Adipocyte (in vitro differentiated cells): ENCODE data around the gene EHBP1.

ENCODE experiments used
- DNase-seq: peaks from one replicate; pipeline ENCODE4 v3.0.0-alpha.2; 2015; ENCODE audit warnings: low read depth
- H3K27me3 ChIP-seq: replicated peaks from 2 replicates; pipeline ENCODE4 v1.7.0; 2013; ENCODE audit warnings: mild to moderate bottlenecking, low read length, moderate library complexity; ENCODE audit not compliant: control insufficient read depth, insufficient read depth
- H3K36me3 ChIP-seq: 2 replicates; pipeline ENCODE4 v1.7.0; 2013; ENCODE audit warnings: low read length, mild to moderate bottlenecking, moderate library complexity; ENCODE audit not compliant: control insufficient read depth, insufficient read depth, severe bottlenecking
- H3K4me1 ChIP-seq: 2 replicates; pipeline ENCODE4 v1.7.0; 2013; ENCODE audit warnings: mild to moderate bottlenecking, low read length, moderate library complexity; ENCODE audit not compliant: control insufficient read depth, insufficient read depth
- H3K4me3 ChIP-seq: 2 replicates; pipeline ENCODE4 v1.7.0; 2013; ENCODE audit warnings: mild to moderate bottlenecking, low read length, moderate library complexity
- H3K9ac ChIP-seq: 2 replicates; pipeline ENCODE4 v1.7.0; 2013; ENCODE audit warnings: mild to moderate bottlenecking, low read length, moderate library complexity
- H3K9me3 ChIP-seq: 2 replicates; pipeline ENCODE4 v1.7.0; 2013; ENCODE audit warnings: mild to moderate bottlenecking, low read length, moderate library complexity; ENCODE audit not compliant: control insufficient read depth

EHBP1 gene

DNA sequence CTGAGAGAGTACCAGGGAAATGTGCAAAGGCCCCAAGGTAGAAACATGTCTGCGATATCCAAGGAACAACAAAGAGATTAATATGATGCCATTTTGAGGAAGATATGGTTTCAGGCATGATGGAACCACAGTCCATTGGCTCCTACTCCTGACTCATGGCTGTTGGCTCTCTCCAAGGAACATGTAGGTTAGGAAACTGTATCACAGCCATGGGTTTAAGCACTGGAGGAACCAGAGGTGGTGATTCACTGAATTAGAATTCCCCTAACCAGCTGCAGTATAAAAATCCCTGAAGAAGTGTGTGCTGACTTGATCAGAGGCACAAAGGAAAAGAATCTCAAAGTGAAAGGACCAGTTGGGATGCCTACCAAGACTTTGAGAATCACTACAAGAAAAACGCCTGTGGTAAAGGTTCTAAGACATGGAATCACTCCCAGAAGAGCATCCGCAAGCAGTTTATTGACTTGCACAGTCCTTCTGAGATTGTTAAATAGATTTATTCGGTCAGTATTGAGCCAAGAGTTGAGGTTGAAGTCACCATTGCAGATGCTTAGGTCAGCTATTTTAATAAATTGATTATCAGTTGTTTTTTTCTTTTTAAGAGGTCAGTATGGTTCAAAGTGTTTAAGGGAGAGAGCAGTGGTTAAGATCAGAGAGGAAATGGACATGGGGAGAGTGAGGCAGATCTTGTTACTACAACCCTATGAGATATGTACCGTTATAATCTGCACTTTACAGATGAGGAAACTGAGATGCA is 234.4 kb downstream of the EHBP1 start:
- DNase-seq = peak; percentile 62
- Histone ChIP-seq H3K9me3 (no peaks in the 10 kb centered on the region), H3K36me3 (peaks cover 18% of the 10 kb centered on the region), H3K4me3 (peak overlapping the region; percentile 52), H3K4me1 (peaks cover 17% of the 10 kb centered on the region), H3K9ac (no peak overlapping the region), H3K27me3 (no peaks in the 10 kb centered on the region)

DNA sequence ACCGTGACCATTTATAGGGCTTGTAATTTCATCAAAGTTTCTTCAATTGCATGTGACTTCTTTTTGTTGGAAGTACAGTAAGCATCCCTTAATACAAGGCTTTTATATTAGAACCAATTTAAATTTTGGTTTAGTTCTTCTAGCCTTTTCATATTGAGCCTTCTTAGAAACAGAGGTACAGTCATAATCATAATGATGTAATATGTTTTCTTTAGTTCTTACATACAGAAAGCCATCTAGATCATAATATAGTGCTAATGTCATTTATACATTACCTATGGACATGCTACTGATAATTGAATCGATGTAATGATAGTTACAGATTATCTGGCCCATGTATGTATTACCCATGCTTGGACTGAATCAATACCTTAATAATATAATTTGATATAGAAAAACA is 235.2 kb downstream of the EHBP1 start:
- Histone ChIP-seq H3K36me3 (peaks cover 25% of the 10 kb centered on the region), H3K4me1 (peaks cover 17% of the 10 kb centered on the region), H3K9ac (no peak overlapping the region), H3K9me3 (no peaks in the 10 kb centered on the region), H3K4me3 (no peak overlapping the region), H3K27me3 (no peaks in the 10 kb centered on the region)
- DNase-seq = no peak

DNA sequence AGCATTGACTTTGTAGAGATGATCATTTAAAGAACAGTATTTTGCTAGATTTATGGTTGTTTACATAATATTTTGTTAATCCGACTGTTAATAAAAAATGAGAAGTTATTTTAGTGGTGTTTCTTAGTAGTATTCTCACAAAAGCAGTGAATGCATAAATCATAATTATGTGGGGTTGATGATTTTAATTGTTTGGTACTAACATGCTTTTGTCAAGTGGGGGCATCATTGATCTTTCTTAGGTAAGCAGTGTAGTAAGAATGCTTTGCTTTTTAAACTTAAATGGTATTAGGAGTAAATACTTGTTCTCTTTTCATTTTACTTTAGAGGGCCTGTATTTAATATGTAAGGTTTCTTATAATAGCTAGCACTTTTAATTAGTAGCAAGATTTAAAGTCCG is 235.9 kb downstream of the EHBP1 start:
- Histone ChIP-seq H3K36me3 (peaks cover 33% of the 10 kb centered on the region), H3K4me3 (no peak overlapping the region), H3K4me1 (peaks cover 17% of the 10 kb centered on the region), H3K9me3 (no peaks in the 10 kb centered on the region), H3K27me3 (no peaks in the 10 kb centered on the region), H3K9ac (no peak overlapping the region)
- DNase-seq = no peak

DNA sequence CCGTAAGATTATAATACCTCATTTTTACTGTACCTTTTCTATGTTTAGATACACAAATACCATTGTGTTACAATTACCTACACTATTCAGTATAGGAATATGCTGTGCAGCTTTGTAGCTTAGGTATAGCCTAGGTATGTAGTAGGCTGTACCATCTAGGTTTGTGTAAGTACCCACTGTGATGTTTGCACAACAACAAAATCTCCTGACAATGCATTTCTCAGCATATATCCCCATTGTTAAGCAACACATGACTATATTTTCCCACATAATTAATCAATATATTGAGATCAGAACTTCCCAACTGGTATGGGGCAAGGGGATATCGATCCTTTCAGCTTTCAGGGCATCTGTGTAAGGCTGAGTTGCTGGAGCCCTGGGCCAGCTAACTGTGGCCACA is 238.8 kb downstream of the EHBP1 start:
- H3K4me1 ChIP-seq = peaks cover 12% of the 10 kb centered on the region
- H3K4me3 ChIP-seq = no peak overlapping the region
- peaks cover 62% of the 10 kb centered on the region for H3K36me3 ChIP-seq
- H3K9ac ChIP-seq = no peak overlapping the region
- H3K27me3 ChIP-seq = no peaks in the 10 kb centered on the region
- H3K9me3 ChIP-seq = no peaks in the 10 kb centered on the region
- no peak for DNase-seq

DNA sequence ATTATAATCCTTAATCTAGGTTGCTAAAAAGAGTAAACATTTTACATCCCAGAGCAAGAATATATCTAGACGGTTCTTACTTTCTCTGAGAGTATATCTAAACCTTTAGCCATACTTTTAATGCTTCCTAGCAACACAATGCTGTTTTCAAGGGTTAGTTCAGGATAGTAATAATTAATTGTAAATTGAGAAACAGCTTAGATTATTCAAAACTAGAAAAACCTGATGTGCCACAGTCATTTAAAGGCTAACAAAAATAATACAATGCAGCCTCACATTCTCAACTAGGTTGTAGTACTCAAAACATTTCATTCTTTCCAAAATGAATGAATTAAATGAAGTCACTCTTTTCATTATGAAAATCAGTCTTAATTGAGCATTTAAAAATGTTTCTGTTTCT is 241.9 kb downstream of the EHBP1 start:
- DNase-seq = no peak
- H3K27me3 ChIP-seq = no peaks in the 10 kb centered on the region
- no peaks in the 10 kb centered on the region for H3K9me3 ChIP-seq
- peaks cover 83% of the 10 kb centered on the region for H3K36me3 ChIP-seq
- no peaks in the 10 kb centered on the region for H3K4me1 ChIP-seq
- H3K4me3 ChIP-seq = no peak overlapping the region
- H3K9ac ChIP-seq = no peak overlapping the region

DNA sequence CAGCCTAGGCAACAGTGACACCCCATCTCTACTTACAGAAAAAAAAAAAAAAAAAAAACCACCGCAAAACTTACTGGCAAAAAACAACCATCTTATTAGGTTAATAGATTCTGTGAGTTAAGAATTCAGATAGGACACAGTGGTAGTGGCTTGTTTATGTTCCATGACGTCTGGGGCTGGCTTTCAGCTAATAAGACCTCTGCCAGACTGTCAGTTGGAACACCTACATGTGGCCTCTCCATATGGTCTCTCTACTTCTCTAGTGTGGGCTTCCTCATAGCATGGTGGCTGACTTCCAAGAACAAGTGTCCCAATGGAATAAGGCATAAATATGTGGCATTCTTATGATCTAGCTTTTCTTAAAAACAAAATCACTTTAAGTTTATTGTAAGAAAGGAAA is 251.1 kb downstream of the EHBP1 start:
- Histone ChIP-seq H3K4me1 (peaks cover 7% of the 10 kb centered on the region), H3K9ac (no peak overlapping the region), H3K27me3 (no peaks in the 10 kb centered on the region), H3K9me3 (no peaks in the 10 kb centered on the region), H3K4me3 (no peak overlapping the region), H3K36me3 (peaks cover 79% of the 10 kb centered on the region)
- no peak for DNase-seq

DNA sequence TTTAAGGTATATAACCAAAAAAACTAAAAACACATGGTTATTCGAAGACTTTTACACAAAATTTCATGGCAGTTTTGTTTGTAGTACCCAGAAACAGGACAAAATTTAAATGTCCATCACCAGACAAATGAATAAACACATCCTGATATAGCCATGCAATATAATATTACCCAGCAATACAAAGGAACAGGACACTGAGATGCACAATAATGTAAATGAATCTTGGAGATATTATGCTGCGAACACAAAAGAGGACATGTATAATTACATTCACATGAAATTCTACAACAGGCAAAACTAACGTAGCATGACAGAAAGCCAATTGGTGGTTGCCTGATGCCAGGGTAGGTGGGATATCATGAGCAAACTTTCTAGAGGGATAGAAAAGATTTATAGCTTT is 252.7 kb downstream of the EHBP1 start:
- peaks cover 7% of the 10 kb centered on the region for H3K4me1 ChIP-seq
- no peak for DNase-seq
- no peaks in the 10 kb centered on the region for H3K27me3 ChIP-seq
- H3K36me3 ChIP-seq = peaks cover 87% of the 10 kb centered on the region
- no peak overlapping the region for H3K4me3 ChIP-seq
- H3K9me3 ChIP-seq = no peaks in the 10 kb centered on the region
- no peak overlapping the region for H3K9ac ChIP-seq

DNA sequence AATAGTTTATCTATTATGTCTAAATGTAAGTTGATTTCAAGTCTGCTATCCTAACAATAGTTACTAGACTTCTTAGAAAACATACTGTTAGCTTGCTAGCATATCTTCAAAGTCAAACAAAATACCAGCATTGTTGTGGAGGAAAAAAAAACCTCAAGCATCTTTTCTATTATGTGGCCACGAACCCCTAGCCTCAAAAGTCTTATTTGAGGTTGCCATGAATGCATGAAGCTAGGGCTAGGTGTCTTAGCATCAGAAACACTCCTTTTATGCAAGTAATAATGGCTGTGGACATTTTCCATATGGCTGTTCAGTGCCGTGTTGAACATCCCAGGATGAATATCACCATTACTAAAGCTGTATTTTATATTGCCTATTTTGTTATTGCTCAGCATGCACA is 258.5 kb downstream of the EHBP1 start:
- Histone ChIP-seq H3K9me3 (no peaks in the 10 kb centered on the region), H3K36me3 (peaks cover 97% of the 10 kb centered on the region), H3K4me1 (no peaks in the 10 kb centered on the region), H3K27me3 (no peaks in the 10 kb centered on the region), H3K4me3 (no peak overlapping the region), H3K9ac (no peak overlapping the region)
- no peak for DNase-seq

DNA sequence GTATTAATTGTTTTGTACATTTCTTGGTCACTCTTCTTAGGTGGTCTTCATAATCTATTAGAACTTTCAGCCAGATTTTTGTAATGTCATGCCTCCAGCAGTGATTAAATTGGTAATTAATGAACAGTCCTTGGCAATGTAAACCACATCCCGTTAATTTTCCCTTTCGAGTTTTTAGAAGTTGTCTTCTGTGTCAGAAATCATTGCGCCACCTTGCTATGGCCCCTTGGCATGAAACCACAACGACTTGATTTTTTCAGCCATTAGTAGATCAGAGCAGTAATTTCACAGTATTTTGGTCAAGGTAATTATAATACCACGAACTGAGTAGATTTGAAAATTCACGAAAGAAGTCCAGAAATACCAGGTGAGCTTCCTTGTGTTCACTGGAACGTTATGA is 259.2 kb downstream of the EHBP1 start:
- Histone ChIP-seq H3K36me3 (peaks cover 91% of the 10 kb centered on the region), H3K4me3 (no peak overlapping the region), H3K9me3 (no peaks in the 10 kb centered on the region), H3K9ac (no peak overlapping the region), H3K4me1 (no peaks in the 10 kb centered on the region), H3K27me3 (no peaks in the 10 kb centered on the region)
- no peak for DNase-seq

DNA sequence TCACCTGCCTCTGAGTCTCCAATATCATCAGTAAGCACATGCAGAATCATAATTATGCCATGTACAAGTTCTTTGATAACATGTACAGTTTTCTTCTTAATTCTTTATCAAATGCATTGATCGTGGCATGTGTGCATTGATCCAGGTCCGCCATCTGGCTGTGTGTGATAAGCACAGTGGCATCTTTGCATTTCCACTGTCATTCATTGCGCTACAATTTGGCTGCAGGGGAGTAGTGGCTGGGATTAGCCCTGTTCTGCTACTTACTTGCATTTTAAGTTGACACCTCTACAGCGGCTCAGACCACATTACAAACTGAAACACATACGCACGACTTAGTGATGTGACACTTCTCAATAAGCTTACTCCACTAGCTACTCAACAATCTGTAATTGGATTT is 261.5 kb downstream of the EHBP1 start:
- no peak overlapping the region for H3K9ac ChIP-seq
- no peaks in the 10 kb centered on the region for H3K27me3 ChIP-seq
- no peaks in the 10 kb centered on the region for H3K4me1 ChIP-seq
- H3K36me3 ChIP-seq = peaks cover 87% of the 10 kb centered on the region
- H3K4me3 ChIP-seq = no peak overlapping the region
- no peaks in the 10 kb centered on the region for H3K9me3 ChIP-seq
- DNase-seq = no peak

DNA sequence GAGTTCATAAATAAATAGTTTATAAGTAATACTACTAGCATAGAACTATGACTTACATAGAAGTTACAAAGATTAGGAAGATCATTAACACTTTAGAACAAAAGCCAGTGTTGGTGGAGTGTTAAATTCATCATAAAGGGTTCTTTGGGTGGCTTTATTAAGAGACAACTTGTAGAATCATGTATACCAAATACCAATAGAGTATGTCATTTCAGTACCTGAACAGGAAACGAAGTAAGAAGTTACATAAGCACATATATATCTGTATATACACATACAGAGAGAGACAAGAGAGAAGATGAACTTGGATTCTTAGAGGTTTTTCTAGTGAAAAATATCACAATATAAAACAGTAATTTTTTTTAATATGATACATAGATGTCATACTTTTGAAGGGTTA is 262.7 kb downstream of the EHBP1 start:
- no peak overlapping the region for H3K4me3 ChIP-seq

DNA sequence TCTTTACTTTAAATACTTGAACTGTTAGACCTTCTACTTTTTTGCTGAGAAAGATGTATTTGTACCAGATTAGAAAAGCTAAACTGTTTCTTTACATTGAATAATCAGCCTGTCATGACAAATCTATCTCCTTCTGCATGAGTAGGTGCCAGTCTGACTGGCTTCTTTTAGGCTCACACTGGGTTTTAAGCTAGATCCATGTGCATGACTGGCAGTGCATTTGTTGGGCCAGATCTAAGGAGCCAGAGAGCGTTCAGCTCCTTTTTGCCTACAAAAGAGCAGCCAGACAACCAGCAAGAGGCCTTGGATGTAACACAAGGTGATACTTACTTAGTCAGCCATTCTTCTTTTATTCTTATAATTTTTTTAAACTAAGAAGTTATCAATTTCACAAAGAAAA is 263.2 kb downstream of the EHBP1 start:
- DNase-seq = no peak
- no peaks in the 10 kb centered on the region for H3K9me3 ChIP-seq
- H3K36me3 ChIP-seq = peaks cover 84% of the 10 kb centered on the region
- H3K9ac ChIP-seq = no peak overlapping the region
- H3K4me3 ChIP-seq = no peak overlapping the region
- no peaks in the 10 kb centered on the region for H3K27me3 ChIP-seq
- no peaks in the 10 kb centered on the region for H3K4me1 ChIP-seq

More for the DNA sequence above, 262.7 kb downstream of the EHBP1 start:
- Histone ChIP-seq H3K36me3 (peaks cover 84% of the 10 kb centered on the region), H3K9me3 (no peaks in the 10 kb centered on the region), H3K27me3 (no peaks in the 10 kb centered on the region), H3K4me1 (no peaks in the 10 kb centered on the region), H3K9ac (no peak overlapping the region)
- no peak for DNase-seq
